GM10266 (cell line): ENCODE measurements around the gene SLC16A14.

Experiments
- DNase-seq: peaks from one replicate; pipeline ENCODE4 v3.0.0; 2012; ENCODE audit errors: extremely low spot score
- CTCF ChIP-seq: IDR thresholded peaks from 2 replicates; pipeline ENCODE4 v1.5.1; 2012; ENCODE audit warnings: mild to moderate bottlenecking, low read depth; ENCODE audit not compliant: control insufficient read depth, insufficient read depth; ENCODE audit errors: missing control alignments

Gene SLC16A14

DNA sequence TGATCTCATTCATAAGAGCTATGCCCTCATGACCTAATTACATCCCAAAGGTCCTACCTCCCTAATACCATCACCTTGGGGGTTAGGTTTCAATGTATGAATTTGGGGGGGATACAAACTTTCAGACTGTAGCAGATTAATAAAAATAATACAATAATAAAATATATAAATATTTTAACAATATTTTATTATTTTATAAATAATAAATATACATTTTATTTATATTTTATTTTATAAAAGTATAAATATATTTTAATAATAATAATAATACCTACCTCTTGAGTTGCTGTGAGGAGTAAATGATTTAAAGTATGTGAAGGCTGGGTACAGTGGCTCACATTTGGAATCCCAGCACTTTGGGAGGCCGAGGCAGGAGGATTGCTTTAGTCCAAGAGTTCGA, 8.1 kb upstream of the SLC16A14 start:
- no peak for TF ChIP-seq CTCF
- DNase-seq: no peak

DNA sequence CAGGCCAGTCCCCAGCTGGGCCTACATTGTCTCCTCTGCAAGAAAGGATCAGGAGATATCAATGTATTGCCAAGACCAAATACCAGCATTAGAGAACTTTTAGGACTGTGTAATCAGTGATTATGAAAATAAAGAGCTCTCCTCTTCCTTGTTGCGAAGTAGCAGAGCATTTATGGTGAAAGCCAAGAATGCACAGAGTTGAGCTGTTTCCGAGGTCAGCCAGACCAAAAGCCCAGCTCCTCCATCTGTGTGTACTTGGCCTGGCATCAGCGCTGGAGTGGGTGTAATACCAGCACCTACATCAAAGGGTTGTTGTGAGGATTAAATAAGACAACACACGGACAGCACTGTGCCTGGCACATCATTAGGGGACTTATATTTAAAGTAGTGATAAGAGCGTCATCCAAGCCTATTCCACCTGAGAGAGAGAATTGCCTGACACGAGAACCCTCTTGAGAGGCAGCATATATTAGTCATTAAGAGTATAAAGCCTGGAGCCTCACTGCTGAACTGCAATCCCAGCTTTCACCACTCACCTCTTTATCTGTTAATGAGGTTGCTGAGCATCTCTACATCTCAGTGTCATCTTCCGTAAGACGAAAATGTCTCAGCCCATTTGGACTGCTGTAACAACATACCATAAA, 7.4 kb upstream of the SLC16A14 start:
- TF ChIP-seq CTCF: no peak
- DNase-seq: no peak

DNA sequence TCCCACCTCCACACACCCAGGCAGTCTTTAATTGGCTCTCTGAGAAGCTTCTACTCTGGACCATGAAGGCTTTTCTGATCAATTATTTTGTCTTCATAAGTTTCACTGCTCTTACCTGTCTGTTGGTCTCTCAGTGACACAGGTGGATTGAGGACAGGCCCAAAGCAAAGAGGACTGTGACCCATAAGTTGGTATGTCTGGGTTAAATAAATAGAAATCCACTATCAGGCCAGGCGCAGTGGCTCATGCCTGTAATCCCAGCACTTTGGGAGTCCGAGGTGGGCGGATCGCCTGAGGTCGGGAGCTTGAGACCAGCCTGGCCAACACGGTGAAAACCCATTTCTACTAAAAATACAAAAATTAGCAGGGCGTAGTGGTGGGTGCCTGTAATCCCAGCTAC, 2.7 kb upstream of the SLC16A14 start:
- no peak for TF ChIP-seq CTCF
- DNase-seq: no peak

DNA sequence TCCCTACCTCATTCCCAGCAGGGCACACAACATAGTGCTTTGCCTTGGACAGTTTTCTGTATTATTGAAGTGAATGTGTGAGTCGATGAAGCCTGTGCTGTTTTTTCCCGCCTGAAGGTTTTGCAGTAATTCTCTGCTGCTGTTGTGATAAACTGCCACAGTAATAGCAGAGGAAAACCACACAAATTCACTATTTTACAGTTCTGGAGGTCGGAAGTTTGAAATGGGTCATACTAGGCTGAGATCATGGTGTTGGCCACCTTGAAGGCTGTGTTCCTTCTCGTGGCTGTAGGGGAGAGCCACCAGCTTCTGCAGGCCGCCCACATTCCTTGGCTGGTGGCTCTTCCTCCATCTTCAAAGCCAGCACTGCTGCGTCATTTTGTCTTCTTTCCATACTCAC, 678 bp upstream of the SLC16A14 start:
- no peak for TF ChIP-seq CTCF
- DNase-seq: no peak

- TF ChIP-seq CTCF: no peak
- DNase-seq: peak; percentile 45
Observed at GRCh38 chr2:230068016-230068650, 591 bp downstream of the SLC16A14 start.

- no peak for DNase-seq
- no peak for TF ChIP-seq CTCF
Observed at GRCh38 chr2:230060672-230061293, 7.9 kb downstream of the SLC16A14 start.
